H1 (cell line): ENCODE results near the gene SLC35E3. TPM values are rescaled to one million over a fixed set of nuclear protein-coding genes. Genes with fewer than 3 reads are reported as not detected.
"Not testable (repeated sequence)": the region's sequence is repeated elsewhere in the genome, so short reads cannot be mapped to it uniquely, and the experiment has no call there.

Source experiments
- CTCF ChIA-PET: fragments of 300-600 bp; sonication (Branson Sonifier 250); formaldehyde crosslinking; loops from one replicate; lab custom pipeline; 2021; ENCODE audit not compliant: partially characterized antibody; lab: Charles Lee
- POLR2A ChIA-PET: fragments of 300-600 bp; sonication (Branson Sonifier 250); formaldehyde crosslinking; loops from one replicate; lab custom pipeline; 2021; ENCODE audit warnings: inconsistent platforms; ENCODE audit not compliant: partially characterized antibody; lab: Charles Lee
- DNase-seq, 2 experiments: peaks; one replicate each; pipeline versions ENCODE4 v3.0.0 to v3.0.0-alpha.2; 2010 to 2022; ENCODE audit warnings: low spot score in 2 of 2, low read depth in 1 of 2, mixed read lengths in 1 of 2
- FAIRE-seq: peaks from 2 replicates; lab custom pipeline; 2011; peaks lifted over from hg19 to GRCh38; lab: Jason Lieb, UNC
- H2AFZ ChIP-seq: 2 replicates; pipeline ENCODE4 v1.8.1; 2012; ENCODE audit warnings: low read length, inconsistent platforms
- H2AK5ac ChIP-seq: 2 replicates; pipeline ENCODE4 v1.6.1; 2013; ENCODE audit warnings: low read depth, low read length
- H2BK120ac ChIP-seq: replicated peaks from 2 replicates; pipeline ENCODE3; 2013; ENCODE audit warnings: low read depth, low read length, inconsistent platforms
- H2BK12ac ChIP-seq: 2 replicates; pipeline ENCODE4 v1.6.1; 2013; ENCODE audit warnings: low read depth, low read length
- H2BK15ac ChIP-seq: 2 replicates; pipeline ENCODE4 v1.6.1; 2013; ENCODE audit warnings: low read length
- H2BK20ac ChIP-seq: 2 replicates; pipeline ENCODE4 v1.6.1; 2013; ENCODE audit warnings: low read length
- H2BK5ac ChIP-seq: 2 replicates; pipeline ENCODE4 v1.6.1; 2013; ENCODE audit warnings: low read depth, low read length
- H3K14ac ChIP-seq: 2 replicates; pipeline ENCODE4 v1.6.1; 2013; ENCODE audit warnings: inconsistent platforms; ENCODE audit not compliant: insufficient read length
- H3K18ac ChIP-seq: 2 replicates; pipeline ENCODE4 v1.6.1; 2013; ENCODE audit warnings: low read length; ENCODE audit errors: extremely low read depth
- H3K23ac ChIP-seq: 2 replicates; pipeline ENCODE4 v1.6.1; 2013; ENCODE audit warnings: inconsistent platforms; ENCODE audit not compliant: insufficient read length
- H3K23me2 ChIP-seq: 2 replicates; pipeline ENCODE4 v1.6.1; 2013; ENCODE audit warnings: low read depth, low read length
- H3K27ac ChIP-seq: 2 replicates; pipeline ENCODE4 v1.6.1; 2011; ENCODE audit warnings: low read depth, low read length, inconsistent platforms
- H3K27me3 ChIP-seq, 4 experiments: replicated peaks in 1 of 4; 1 replicate in 1 of 4; 2 replicates in 3 of 4; pipeline versions ENCODE4 v1.6.1 to v1.8.1; 2011 to 2013; ENCODE audit warnings: low read length in 3 of 4, mild to moderate bottlenecking in 3 of 4, inconsistent platforms in 2 of 4, mixed read lengths in 2 of 4, moderate library complexity in 1 of 4; ENCODE audit not compliant: control insufficient read depth in 3 of 4, insufficient read depth in 3 of 4; ENCODE audit errors: extremely low read depth in 1 of 4
- H3K36me3 ChIP-seq, 4 experiments: 2 replicates each; pipeline versions ENCODE4 v1.6.1 to v1.8.1; 2011 to 2013; ENCODE audit warnings: mild to moderate bottlenecking in 4 of 4, low read length in 3 of 4, moderate library complexity in 2 of 4, control low read depth in 1 of 4, inconsistent platforms in 1 of 4; ENCODE audit not compliant: insufficient read depth in 4 of 4, control insufficient read depth in 2 of 4
- H3K4ac ChIP-seq: replicated peaks from 2 replicates; pipeline ENCODE3; 2013; ENCODE audit warnings: low read length, low read depth, mixed read lengths, inconsistent platforms; ENCODE audit not compliant: insufficient read length
- H3K4me1 ChIP-seq, 4 experiments: replicated peaks in 1 of 4; 1 replicate in 1 of 4; 2 replicates in 3 of 4; pipeline versions ENCODE4 v1.6.1 to v1.8.1; 2011 to 2013; ENCODE audit warnings: low read length in 3 of 4, inconsistent platforms in 2 of 4, mixed read lengths in 1 of 4; ENCODE audit not compliant: insufficient read depth in 4 of 4, control insufficient read depth in 3 of 4
- H3K4me2 ChIP-seq, 2 experiments: 2 replicates each; pipeline versions ENCODE4 v1.6.1 to v1.8.1; 2011 to 2013; ENCODE audit warnings: low read depth in 2 of 2, low read length in 2 of 2, control low read depth in 1 of 2, inconsistent platforms in 1 of 2, mild to moderate bottlenecking in 1 of 2; ENCODE audit not compliant: insufficient read depth in 1 of 2
- H3K4me3 ChIP-seq, 4 experiments: fragments of 200-600, 300-600 bp in 1 of 4; sonication (generic), shearing (Covaris generic), sonication (Bioruptor Twin) in 1 of 4; 2 replicates each; pipeline versions ENCODE4 v1.5.1 to v1.8.1; 2011 to 2016; ENCODE audit warnings: low read length in 4 of 4, low read depth in 3 of 4, control low read depth in 2 of 4, inconsistent platforms in 2 of 4, mild to moderate bottlenecking in 2 of 4, mixed read lengths in 1 of 4, moderate library complexity in 1 of 4; ENCODE audit not compliant: insufficient read depth in 2 of 4; ENCODE audit errors: extremely low read depth in 1 of 4
- H3K56ac ChIP-seq: replicated peaks from 2 replicates; pipeline ENCODE3; 2013; ENCODE audit warnings: low read depth, mild to moderate bottlenecking, mixed read lengths, low read length, inconsistent platforms; ENCODE audit not compliant: insufficient read length
- H3K79me1 ChIP-seq: 2 replicates; pipeline ENCODE4 v1.6.1; 2013; ENCODE audit warnings: low read depth, low read length, control low read depth
- H3K79me2 ChIP-seq, 2 experiments: 2 replicates each; pipeline versions ENCODE4 v1.6.1 to v1.8.1; 2012 to 2013; ENCODE audit warnings: low read length in 2 of 2, mild to moderate bottlenecking in 2 of 2, inconsistent platforms in 1 of 2; ENCODE audit not compliant: insufficient read depth in 2 of 2, control insufficient read depth in 1 of 2
- H3K9ac ChIP-seq, 4 experiments: replicated peaks in 1 of 4; 1 replicate in 1 of 4; 2 replicates in 3 of 4; pipeline versions ENCODE4 v1.6.1 to v1.8.1; 2011 to 2013; ENCODE audit warnings: low read depth in 3 of 4, low read length in 3 of 4, control low read depth in 2 of 4, mild to moderate bottlenecking in 2 of 4, moderate library complexity in 2 of 4, inconsistent platforms in 1 of 4; ENCODE audit errors: extremely low read depth in 1 of 4
- H3K9me3 ChIP-seq, 2 experiments: 2 replicates each; pipeline versions ENCODE4 v1.6.1 to v1.8.1; 2012 to 2013; ENCODE audit warnings: mild to moderate bottlenecking in 2 of 2, moderate library complexity in 2 of 2, control low read depth in 1 of 2, inconsistent platforms in 1 of 2, low read depth in 1 of 2, low read length in 1 of 2, mixed read lengths in 1 of 2; ENCODE audit not compliant: insufficient read depth in 2 of 2
- H4K20me1 ChIP-seq, 2 experiments: replicated peaks in 1 of 2; 2 replicates each; pipeline versions ENCODE3 to v1.8.1; 2011 to 2013; ENCODE audit warnings: inconsistent platforms in 2 of 2, low read length in 2 of 2, mild to moderate bottlenecking in 1 of 2; ENCODE audit not compliant: insufficient read depth in 2 of 2, control insufficient read depth in 1 of 2
- H4K5ac ChIP-seq: 2 replicates; pipeline ENCODE4 v1.6.1; 2013; ENCODE audit warnings: low read length, low read depth, mixed read lengths, inconsistent platforms; ENCODE audit not compliant: insufficient read length
- H4K8ac ChIP-seq: 2 replicates; pipeline ENCODE4 v1.8.0; 2013; ENCODE audit warnings: mild to moderate bottlenecking, moderate library complexity, low read length, inconsistent platforms; ENCODE audit not compliant: insufficient read depth; ENCODE audit errors: extremely low read depth
- H4K91ac ChIP-seq: replicated peaks from 2 replicates; pipeline ENCODE3; 2013; ENCODE audit warnings: low read length, mixed read lengths, inconsistent platforms; ENCODE audit not compliant: insufficient read length
- WGBS, 2 experiments: shearing (Covaris generic) in 1 of 2; methylation state at CpG; one replicate each; pipeline versions ENCODE4 v1.1.6 to v1.1.7; 2013 to 2015; ENCODE audit warnings: low lambda C conversion rate in 2 of 2, mixed read lengths in 2 of 2, inconsistent platforms in 1 of 2, low coverage in 1 of 2, missing lambda C conversion rate in 1 of 2; ENCODE audit not compliant: insufficient replicate concordance in 2 of 2, insufficient coverage in 1 of 2, insufficient read length in 1 of 2; ENCODE audit errors: extremely low coverage in 1 of 2, missing lambda C conversion rate in 1 of 2; 5-methylcytosine and 5-hydroxymethylcytosine counted together
- polyA plus RNA-seq, 7 experiments: library from polyadenylated mRNA; depleted of rRNA in 3 of 7; stranded (reverse) in 5 of 7; unstranded in 2 of 7; fragments of >200 nt in 5 of 7; fragments of 200-250 nt in 2 of 7; gene quantifications; 1 replicate in 5 of 7; 2 replicates in 1 of 7; 4 replicates in 1 of 7; pipeline versions ENCODE4 v1.2.1 to v1.2.3, GENCODE V29; 2011 to 2013; ENCODE audit warnings: missing spikeins in 2 of 7, mixed read lengths in 2 of 7
- total RNA-seq: library from RNA; stranded (reverse); fragmentation: NEBNext Ultra II Directional; extraction: Animal tissue kit (Norgen Biotek cat#: 25700); gene quantifications from 2 replicates; pipeline ENCODE4 v1.2.1, GENCODE V29; 2021

Gene SLC35E3
- total and polyA plus RNA-seq, 2 of the 8 experiments (the other 6 are each of a cell fraction or from before 2014, with no cell fraction given): 10.0 to 10.9 TPM

GRCh38 chr12:68807274-68807575 is 61.2 kb downstream of the SLC35E3 start:
- WGBS, 2 experiments: 32% methylated on average over 10 of the region's 10 CpGs; no CpG with 5 or more reads in 1 of the 2 experiments
- not testable (repeated sequence) for H3K14ac ChIP-seq, H3K23me2 ChIP-seq, H3K9me3 ChIP-seq, H4K91ac ChIP-seq, H3K56ac ChIP-seq, H2AK5ac ChIP-seq, H3K23ac ChIP-seq, H3K4ac ChIP-seq, H3K79me1 ChIP-seq, H2BK120ac ChIP-seq, H4K20me1 ChIP-seq, FAIRE-seq, H2BK20ac ChIP-seq, H2BK15ac ChIP-seq, H3K27me3 ChIP-seq, DNase-seq
- ChIA-PET CTCF (interaction anchor here (0.7 to 2.2 kb wide), 3 partner anchors 21 to 198 kb away, joined by 3 to 14 read pairs (median 4); no protein-coding TSS in a partner anchor), POLR2A (interaction anchor here (1.0 to 3.3 kb wide), 20 partner anchors 8 to 78 kb away, joined by 3 to 41 read pairs (median 5); partner anchors contain the start of gene SLC35E3)
- H3K27ac ChIP-seq: peak overlapping the region; percentile 19; the same call in 1 of the 2 replicates
- H2BK5ac ChIP-seq: peak overlapping the region; percentile 88
- H3K4me3 ChIP-seq: peak overlapping the region; percentile 46 to 97 (median 73)
- H3K18ac ChIP-seq: peak overlapping the region; percentile 62; the same call in 1 of the 2 replicates
- H3K79me2 ChIP-seq: peaks cover 4 to 34% of the 10 kb centered on the region in 2 experiments; a peak in 3 of 4 replicates
- peaks cover 3 to 12% (median 6%) of the 10 kb centered on the region in 4 experiments; a peak in 5 of 7 replicates for H3K4me1 ChIP-seq
- peak overlapping the region in 3 of 4 experiments; percentile 5 to 61 (median 17); a peak in 5 of 7 replicates for H3K9ac ChIP-seq
- H3K4me2 ChIP-seq: peak overlapping the region; percentile 66 to 70
- peaks cover 0 to 21% (median 5%) of the 10 kb centered on the region in 4 experiments; a peak in 3 of 8 replicates for H3K36me3 ChIP-seq
- H2BK12ac ChIP-seq: 0 out of 2 replicates have a peak overlapping the region, but pooled peaks have one; percentile 39
- H4K8ac ChIP-seq: peak overlapping the region; percentile 63; the same call in 1 of the 2 replicates
- peak overlapping the region; percentile 34 for H4K5ac ChIP-seq
- peak overlapping the region; percentile 89; the same call in 1 of the 2 replicates for H2AFZ ChIP-seq
